GM19324 (cell line): ENCODE data around the gene PCDHGA1.
"Not testable (repeated sequence)": the region's sequence is repeated elsewhere in the genome, so short reads cannot be mapped to it uniquely, and the experiment has no call there.

ENCODE experiments used
- ATAC-seq: cut with Tn5 transposase; IDR thresholded peaks from one replicate; pipeline ENCODE4 v1.9.1; 2021; ENCODE audit warnings: mild to moderate bottlenecking, moderate library complexity; ENCODE audit not compliant: unreplicated experiment, low FRiP score

The PCDHGA1 gene

DNA sequence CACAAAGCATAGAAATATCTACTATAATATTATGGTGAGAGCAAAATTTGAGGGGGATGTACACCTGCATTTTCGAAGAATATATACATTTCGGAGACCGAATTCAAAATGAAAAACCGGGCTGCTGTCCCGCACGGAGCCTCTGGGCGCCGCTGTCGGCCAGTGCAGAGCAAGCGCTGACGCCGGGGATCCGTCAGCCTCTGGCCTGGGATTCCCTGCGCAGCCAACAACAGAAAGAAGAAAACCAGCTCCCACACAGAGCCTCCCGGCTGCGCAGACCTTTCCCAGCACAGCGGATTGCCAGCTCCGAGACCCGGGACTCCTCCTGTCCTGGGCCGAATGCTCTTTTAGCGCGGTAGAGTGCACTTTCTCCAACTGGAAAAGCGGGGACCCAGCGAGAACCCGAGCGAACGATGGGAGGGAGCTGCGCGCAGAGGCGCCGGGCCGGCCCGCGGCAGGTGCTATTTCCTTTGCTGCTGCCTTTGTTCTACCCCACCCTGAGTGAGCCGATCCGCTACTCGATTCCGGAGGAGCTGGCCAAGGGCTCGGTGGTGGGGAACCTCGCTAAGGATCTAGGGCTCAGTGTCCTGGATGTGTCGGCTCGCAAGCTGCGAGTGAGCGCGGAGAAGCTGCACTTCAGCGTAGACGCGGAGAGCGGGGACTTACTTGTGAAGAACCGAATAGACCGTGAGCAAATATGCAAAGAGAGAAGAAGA is 77.6 kb downstream of the PCDHGA1 start, which contains the start of gene PCDHGB6:
Gene PCDHGB6 (plus strand): TSS at position 232 of the 716 bp plus-strand sequence. CDS start 182 bp downstream, at position 414.
- ATAC-seq = not testable (repeated sequence)

DNA sequence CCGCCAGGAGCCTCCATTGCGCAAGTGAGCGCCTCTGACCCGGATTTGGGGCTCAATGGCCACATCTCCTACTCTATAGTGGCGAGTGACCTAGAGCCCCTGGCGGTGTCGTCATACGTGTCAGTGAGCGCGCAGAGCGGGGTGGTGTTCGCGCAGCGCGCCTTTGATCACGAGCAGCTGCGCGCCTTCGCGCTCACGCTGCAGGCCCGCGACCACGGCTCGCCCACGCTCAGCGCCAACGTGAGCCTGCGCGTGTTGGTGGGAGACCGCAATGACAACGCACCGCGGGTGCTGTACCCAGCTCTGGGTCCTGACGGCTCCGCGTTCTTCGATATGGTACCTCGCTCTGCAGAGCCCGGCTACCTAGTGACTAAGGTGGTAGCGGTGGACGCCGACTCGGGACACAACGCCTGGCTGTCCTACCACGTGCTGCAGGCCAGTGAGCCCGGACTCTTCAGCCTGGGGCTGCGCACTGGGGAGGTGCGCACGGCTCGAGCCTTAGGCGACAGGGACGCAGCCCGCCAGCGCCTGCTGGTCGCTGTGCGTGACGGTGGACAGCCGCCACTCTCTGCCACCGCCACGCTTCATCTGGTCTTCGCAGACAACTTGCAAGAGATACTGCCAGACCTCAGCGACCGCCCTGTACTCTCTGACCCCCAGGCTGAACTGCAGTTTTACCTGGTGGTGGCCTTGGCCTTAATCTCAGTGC is 79.4 kb downstream of the PCDHGA1 start:
- no peak for ATAC-seq

- ATAC-seq = no peak
These were observed 81.3 kb downstream of the PCDHGA1 start for GRCh38 chr5:141411575-141411974.

DNA sequence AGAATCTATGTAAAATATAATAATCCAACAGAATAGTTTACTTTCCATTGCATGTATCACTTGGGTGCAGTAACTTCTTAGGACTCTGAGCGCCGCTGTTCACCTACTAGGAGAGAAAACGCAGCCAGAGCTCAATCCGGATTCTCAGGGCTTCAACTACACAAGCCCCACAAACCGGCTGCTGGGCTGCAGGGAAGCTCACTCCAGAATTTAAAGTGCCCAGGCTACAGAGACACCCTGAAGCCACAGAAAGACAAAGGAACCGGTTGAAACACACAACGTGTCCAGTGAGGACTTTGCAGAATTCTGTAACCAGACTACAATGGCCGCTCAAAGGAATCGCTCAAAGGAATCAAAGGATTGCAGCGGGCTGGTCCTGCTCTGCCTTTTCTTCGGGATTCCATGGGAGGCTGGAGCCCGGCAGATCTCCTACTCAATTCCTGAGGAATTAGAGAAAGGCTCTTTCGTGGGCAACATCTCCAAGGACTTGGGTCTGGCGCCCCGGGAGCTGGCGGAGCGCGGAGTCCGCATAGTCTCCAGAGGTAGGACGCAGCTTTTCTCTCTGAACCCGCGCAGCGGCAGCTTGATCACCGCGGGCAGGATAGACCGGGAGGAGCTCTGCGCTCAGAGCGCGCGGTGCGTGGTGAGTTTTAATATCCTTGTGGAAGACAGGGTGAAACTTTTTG is 82.7 kb downstream of the PCDHGA1 start, which contains the start of gene PCDHGA10:
Gene PCDHGA10 (plus strand): TSS at position 134 of the 686 bp plus-strand sequence. CDS start 189 bp downstream, at position 323.
- ATAC-seq = peak; percentile 64

GRCh38 chr5:141413540-141414069 is 83.3 kb downstream of the PCDHGA1 start:
- ATAC-seq = no peak

DNA sequence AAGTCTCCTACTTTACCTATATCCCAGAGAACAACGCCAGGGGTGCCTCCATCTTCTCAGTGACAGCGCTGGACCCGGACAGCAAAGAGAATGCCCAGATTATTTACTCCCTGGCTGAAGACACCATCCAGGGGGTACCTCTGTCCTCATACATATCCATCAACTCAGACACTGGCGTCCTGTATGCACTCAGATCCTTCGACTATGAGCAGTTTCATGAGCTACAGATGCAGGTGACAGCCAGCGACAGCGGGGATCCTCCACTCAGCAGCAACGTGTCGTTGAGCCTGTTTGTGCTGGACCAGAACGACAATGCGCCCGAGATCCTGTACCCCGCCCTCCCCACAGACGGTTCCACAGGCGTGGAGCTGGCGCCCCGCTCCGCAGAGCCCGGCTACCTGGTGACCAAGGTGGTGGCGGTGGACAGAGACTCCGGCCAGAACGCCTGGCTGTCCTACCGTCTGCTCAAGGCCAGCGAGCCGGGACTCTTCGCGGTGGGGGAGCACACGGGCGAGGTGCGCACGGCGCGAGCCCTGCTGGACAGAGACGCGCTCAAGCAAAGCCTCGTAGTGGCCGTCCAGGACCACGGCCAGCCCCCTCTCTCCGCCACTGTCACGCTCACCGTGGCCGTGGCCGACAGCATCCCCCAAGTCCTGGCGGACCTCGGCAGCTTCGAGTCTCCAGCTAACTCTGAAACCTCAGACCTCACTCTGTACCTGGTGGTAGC is 84.4 kb downstream of the PCDHGA1 start:
- not testable (repeated sequence) for ATAC-seq

DNA sequence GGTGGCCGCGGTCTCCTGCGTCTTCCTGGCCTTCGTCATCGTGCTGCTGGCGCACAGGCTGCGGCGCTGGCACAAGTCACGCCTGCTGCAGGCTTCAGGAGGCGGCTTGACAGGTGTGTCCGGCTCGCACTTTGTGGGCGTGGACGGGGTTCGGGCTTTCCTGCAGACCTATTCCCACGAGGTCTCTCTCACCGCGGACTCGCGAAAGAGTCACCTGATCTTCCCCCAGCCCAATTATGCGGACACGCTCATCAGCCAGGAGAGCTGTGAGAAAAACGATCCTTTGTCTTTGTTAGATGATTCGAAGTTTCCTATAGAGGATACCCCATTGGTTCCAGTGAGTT is 84.9 kb downstream of the PCDHGA1 start:
- ATAC-seq = not testable (repeated sequence)

DNA sequence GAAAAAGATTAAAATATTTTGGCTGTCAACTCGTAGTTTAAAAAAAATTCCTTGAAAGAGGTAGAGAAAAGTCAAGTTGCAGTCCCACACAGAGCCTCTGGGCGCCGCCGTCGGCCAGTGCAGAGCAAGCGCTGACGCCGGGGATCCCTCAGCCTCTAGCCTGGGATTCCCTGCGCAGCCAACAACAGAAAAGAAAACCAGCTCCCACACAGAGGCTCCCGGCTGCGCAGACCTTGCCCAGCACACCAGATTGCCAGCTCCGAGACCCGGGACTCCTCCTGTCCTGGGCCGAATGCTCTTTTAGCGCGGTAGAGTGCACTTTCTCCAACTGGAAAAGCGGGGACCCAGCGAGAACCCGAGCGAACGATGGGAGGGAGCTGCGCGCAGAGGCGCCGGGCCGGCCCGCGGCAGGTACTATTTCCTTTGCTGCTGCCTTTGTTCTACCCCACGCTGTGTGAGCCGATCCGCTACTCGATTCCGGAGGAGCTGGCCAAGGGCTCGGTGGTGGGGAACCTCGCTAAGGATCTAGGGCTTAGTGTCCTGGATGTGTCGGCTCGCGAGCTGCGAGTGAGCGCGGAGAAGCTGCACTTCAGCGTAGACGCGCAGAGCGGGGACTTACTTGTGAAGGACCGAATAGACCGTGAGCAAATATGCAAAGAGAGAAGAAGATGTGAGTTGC is 87.3 kb downstream of the PCDHGA1 start, which contains the start of gene PCDHGB7:
Gene PCDHGB7 (plus strand): TSS at position 184 of the 679 bp plus-strand sequence. CDS start 183 bp downstream, at position 367.
- peak; percentile 80 for ATAC-seq

- ATAC-seq = no peak
These were observed 89.0 kb downstream of the PCDHGA1 start for GRCh38 chr5:141419074-141419880.

GRCh38 chr5:141420855-141421488 is 90.7 kb downstream of the PCDHGA1 start, which contains the start of gene PCDHGA11:
Gene PCDHGA11 (plus strand): TSS chr5:141421051. CDS start chr5:141421228, 177 bp downstream.
- ATAC-seq = no peak

DNA sequence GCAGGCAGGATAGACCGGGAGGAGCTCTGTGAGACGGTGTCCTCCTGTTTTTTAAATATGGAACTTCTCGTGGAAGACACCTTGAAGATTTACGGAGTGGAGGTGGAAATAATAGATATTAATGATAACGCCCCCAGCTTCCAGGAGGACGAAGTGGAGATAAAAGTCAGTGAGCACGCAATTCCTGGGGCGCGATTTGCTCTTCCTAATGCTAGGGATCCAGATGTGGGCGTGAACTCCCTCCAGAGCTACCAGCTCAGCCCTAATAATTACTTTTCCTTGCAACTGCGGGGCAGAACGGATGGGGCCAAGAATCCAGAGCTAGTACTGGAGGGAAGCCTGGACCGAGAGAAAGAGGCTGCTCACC is 91.2 kb downstream of the PCDHGA1 start:
- ATAC-seq = no peak

- ATAC-seq = no peak
These were observed 92.5 kb downstream of the PCDHGA1 start for GRCh38 chr5:141422742-141423291.

DNA sequence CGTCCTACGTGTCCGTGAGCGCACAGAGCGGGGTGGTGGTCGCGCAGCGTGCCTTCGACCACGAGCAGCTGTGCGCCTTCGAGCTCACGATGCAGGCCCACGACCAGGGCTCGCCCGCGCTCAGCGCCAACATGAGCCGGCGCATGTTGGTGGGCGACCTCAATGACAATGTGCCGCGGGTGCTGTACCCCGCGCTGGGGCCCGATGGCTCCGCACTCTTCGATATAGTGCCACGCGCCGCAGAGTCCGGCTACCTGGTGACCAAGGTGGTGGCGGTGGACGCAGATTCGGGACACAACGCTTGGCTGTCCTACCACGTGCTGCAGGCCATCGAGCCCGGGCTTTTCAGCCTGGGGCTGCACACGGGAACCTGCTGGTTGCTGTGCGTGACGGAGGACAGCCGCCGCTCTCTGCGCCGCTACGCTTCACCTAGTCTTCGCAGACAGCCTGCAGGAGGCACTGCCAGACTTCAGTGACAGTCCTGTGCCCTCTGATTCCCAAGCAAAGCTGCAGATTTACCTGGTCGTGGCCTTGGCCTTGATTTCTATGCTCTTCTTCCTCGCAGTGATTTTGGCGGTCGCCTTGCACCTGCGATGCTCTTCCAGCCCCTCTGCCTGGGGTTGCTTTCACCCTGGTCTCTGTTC is 97.6 kb downstream of the PCDHGA1 start:
- ATAC-seq = no peak

- no peak for ATAC-seq
These were observed 100.2 kb downstream of the PCDHGA1 start, which contains the start of gene PCDHGA12 for GRCh38 chr5:141430332-141431113. Gene PCDHGA12 (plus strand): TSS chr5:141430507. CDS start chr5:141430760, 253 bp downstream.

- ATAC-seq = no peak
These were observed 101.0 kb downstream of the PCDHGA1 start for GRCh38 chr5:141431286-141431685.

DNA sequence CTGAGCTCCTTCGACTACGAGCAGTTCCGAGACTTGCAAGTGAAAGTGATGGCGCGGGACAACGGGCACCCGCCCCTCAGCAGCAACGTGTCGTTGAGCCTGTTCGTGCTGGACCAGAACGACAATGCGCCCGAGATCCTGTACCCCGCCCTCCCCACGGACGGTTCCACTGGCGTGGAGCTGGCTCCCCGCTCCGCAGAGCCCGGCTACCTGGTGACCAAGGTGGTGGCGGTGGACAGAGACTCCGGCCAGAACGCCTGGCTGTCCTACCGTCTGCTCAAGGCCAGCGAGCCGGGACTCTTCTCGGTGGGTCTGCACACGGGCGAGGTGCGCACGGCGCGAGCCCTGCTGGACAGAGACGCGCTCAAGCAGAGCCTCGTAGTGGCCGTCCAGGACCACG is 102.0 kb downstream of the PCDHGA1 start:
- ATAC-seq = not testable (repeated sequence)

GRCh38 chr5:141432726-141433125 is 102.4 kb downstream of the PCDHGA1 start:
- ATAC-seq = not testable (repeated sequence)
